Panc1 (cell line): ENCODE results near the gene SPDYE5.

Source experiments
- CTCF ChIP-seq: fragments of 450-650 bp; IDR thresholded peaks from 2 replicates; pipeline ENCODE4 v1.5.1; 2017; ENCODE audit warnings: mild to moderate bottlenecking
- SIN3A ChIP-seq: IDR thresholded peaks from 2 replicates; pipeline ENCODE4 v1.6.1; 2012; ENCODE audit warnings: low read depth, mild to moderate bottlenecking, low read length, moderate library complexity, borderline replicate concordance; ENCODE audit not compliant: insufficient read depth
- TF ChIP-seq, protein P1 (sequence below), 2 experiments: IDR thresholded peaks; 2 replicates each; pipeline ENCODE4 v1.6.1; 2011 to 2012; ENCODE audit warnings: low read depth in 2 of 2, control low read depth in 1 of 2, low read length in 1 of 2, mild to moderate bottlenecking in 1 of 2, moderate library complexity in 1 of 2; ENCODE audit not compliant: insufficient read depth in 1 of 2

- TF ChIP-seq CTCF (no peak), SIN3A (no peak)
- TF ChIP-seq, protein P1, sequence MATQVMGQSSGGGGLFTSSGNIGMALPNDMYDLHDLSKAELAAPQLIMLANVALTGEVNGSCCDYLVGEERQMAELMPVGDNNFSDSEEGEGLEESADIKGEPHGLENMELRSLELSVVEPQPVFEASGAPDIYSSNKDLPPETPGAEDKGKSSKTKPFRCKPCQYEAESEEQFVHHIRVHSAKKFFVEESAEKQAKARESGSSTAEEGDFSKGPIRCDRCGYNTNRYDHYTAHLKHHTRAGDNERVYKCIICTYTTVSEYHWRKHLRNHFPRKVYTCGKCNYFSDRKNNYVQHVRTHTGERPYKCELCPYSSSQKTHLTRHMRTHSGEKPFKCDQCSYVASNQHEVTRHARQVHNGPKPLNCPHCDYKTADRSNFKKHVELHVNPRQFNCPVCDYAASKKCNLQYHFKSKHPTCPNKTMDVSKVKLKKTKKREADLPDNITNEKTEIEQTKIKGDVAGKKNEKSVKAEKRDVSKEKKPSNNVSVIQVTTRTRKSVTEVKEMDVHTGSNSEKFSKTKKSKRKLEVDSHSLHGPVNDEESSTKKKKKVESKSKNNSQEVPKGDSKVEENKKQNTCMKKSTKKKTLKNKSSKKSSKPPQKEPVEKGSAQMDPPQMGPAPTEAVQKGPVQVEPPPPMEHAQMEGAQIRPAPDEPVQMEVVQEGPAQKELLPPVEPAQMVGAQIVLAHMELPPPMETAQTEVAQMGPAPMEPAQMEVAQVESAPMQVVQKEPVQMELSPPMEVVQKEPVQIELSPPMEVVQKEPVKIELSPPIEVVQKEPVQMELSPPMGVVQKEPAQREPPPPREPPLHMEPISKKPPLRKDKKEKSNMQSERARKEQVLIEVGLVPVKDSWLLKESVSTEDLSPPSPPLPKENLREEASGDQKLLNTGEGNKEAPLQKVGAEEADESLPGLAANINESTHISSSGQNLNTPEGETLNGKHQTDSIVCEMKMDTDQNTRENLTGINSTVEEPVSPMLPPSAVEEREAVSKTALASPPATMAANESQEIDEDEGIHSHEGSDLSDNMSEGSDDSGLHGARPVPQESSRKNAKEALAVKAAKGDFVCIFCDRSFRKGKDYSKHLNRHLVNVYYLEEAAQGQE (IDR thresholded peaks at IDR 0.05; ENCODE audit: insufficient read depth in 1 of 2, low read depth in 2 of 2, low read length in 1 of 2), result no peak
Observed at GRCh38 chr7:75532639-75533038, 40.5 kb downstream of the SPDYE5 start.
